SH-SY5Y (cell line): ENCODE data around the gene POLE.

Experiments
- GATA2 ChIP-seq: IDR thresholded peaks from 2 replicates; pipeline ENCODE4 v1.6.1; 2011; ENCODE audit warnings: mild to moderate bottlenecking, low read depth, low read length
- GATA3 ChIP-seq: IDR thresholded peaks from 2 replicates; pipeline ENCODE4 v1.6.1; 2011; ENCODE audit warnings: low read depth, mild to moderate bottlenecking, low read length, moderate library complexity

GRCh38 chr12:132583411-132583710 is 103.8 kb downstream of the POLE start:
- no peak for TF ChIP-seq GATA2
- TF ChIP-seq GATA3, result no peak
